Hematopoietic multipotent progenitor cell treated with erythropoietin and hydrocortisone succinate and interleukin-3 and kit ligand, for 4 days (in vitro differentiated cells): ENCODE data around the gene RELA.
A peak's percentile ranks its signal among the peaks of the same experiment; 100 is the strongest.
"Not testable (repeated sequence)": the region's sequence is repeated elsewhere in the genome, so short reads cannot be mapped to it uniquely, and the experiment has no call there.

Source experiments
- DNase-seq: peaks from one replicate; pipeline ENCODE4 v3.0.0-alpha.2; 2015

RELA gene

GRCh38 chr11:65663639-65664200 lies 1.0 kb upstream of the RELA start:
- peak; percentile 54 for DNase-seq

- no peak for DNase-seq
Observed at GRCh38 chr11:65662247-65662798, 393 bp downstream of the RELA start.

DNA sequence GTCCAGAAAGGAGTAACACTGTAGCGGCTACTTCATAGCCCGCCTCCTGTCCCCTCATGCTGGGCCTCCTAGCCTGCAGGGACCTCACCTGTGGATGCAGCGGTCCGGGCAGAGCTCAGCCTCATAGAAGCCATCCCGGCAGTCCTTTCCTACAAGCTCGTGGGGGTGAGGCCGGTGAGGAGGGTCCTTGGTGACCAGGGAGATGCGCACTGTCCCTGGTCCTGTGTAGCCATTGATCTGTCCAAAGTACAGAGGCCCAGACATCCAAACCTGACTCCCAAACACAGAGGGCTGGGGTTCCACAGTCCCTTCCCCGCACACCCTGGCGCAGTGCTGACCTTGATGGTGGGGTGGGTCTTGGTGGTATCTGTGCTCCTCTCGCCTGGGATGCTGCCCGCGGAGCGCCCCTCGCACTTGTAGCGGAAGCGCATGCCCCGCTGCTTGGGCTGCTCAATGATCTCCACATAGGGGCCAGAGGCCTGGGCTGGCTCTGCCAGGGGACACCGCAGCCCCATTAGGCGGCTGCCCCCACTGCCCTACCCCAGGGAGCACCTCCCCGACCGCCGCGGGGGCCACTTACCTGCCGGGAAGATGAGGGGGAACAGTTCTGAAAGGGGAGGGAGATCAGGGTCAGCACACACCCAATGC lies 993 bp downstream of the RELA start:
- no peak for DNase-seq

GRCh38 chr11:65660908-65661307 lies 1.8 kb downstream of the RELA start:
- DNase-seq: not testable (repeated sequence)

- no peak for DNase-seq
Observed at GRCh38 chr11:65660038-65660437, 2.7 kb downstream of the RELA start.

- no peak for DNase-seq
Observed at GRCh38 chr11:65658174-65659021, 4.3 kb downstream of the RELA start.

DNA sequence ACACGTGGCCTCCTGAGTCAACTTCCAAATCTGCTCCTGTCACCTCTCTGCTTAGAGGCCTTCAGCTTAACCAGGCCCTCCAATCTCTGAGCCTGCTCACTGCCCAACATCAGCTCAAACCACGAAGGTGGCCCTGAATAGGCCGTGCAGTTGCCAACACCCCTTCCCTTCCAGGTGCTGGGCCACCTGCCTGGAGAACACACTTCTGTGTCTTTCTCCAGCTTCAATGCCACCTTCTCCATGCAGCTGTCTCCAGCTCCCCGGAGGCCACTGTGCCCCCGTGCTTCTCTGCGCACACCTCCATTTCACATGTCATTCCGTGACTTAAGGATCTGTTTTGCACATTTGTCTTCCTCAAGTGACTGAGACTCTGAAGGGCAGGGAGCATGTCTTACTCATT lies 5.3 kb downstream of the RELA start:
- no peak for DNase-seq

DNA sequence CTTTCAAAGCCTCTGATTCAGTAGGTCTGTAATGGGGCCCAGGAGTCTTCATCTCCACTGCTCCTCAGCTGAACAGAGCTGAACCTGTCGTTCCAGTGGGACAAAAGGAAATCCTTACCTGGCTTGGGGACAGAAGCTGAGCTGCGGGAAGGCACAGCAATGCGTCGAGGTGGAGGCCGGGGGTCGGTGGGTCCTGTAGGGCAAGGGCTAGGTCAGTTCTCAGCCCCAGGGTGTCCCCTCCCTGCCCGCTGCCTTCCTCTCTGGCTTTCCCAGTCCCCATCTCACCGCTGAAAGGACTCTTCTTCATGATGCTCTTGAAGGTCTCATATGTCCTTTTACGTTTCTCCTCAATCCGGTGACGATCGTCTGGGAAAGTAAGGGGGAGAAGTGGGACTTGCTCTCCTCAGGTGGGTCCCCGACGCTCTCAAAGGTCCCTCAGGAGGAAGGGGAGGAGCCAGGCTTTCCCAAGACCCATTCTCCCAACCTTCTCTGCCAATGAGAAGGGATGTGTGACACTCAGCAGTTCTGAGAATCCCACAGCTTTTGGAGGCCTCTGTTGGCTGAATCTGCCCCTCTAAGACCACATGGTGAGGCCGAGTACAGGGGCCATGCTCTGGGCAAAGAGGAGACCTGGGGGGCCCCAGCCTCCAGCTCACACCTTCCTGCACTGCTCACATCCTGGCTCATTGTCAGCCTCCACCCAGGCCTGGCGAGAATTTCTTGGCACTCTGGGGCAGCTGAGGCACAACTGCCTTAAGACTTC lies 7.0 kb downstream of the RELA start:
- no peak for DNase-seq

GRCh38 chr11:65654375-65655349 lies 8.1 kb downstream of the RELA start:
- no peak for DNase-seq

DNA sequence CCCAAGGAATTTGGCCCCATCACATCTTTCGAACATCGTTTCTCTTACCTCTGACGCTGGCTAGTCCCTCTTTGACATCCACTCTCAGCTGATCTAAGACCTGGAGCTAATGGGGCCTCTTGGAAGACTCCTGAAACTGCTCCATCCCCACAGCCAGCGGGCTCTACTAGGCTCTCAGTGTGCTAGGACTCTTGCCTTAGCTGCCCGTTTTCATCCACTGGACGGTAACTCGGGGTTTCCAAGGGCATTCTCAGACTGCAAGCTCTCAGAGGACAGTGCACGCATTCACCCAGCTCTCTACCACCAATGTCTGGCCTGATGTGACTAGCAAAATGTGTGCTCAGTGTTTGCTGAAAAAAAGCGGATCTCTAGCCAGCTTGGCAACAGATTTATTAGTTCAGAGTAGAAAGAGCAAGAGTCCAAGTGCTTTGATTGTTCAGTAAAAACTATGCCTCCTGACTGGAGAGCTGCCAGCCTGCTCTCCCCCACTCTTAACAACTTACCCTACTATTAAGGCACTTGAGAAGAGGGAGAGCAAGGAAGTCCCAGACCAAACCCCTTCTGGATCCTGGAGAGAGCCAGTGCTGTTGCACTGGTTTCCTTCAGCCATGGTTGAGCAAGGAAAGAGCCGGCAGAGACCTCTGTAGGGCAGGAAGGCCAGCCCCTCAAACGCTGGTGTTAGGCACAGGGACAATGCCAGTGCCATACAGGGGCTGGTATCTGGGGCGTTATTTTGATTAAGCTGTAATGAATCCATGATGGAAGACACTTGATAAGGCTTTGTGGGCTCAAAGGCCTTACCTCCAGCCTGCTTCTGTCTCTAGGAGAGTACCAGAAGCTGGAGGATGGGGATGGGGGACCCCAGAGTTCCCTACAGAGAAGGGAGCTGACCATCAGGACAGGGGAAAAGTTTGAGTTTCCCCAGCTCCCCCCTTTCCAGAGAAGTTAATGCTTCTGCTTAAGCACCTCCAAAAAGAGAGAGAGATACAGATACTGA lies 9.2 kb downstream of the RELA start:
- DNase-seq: no peak

DNA sequence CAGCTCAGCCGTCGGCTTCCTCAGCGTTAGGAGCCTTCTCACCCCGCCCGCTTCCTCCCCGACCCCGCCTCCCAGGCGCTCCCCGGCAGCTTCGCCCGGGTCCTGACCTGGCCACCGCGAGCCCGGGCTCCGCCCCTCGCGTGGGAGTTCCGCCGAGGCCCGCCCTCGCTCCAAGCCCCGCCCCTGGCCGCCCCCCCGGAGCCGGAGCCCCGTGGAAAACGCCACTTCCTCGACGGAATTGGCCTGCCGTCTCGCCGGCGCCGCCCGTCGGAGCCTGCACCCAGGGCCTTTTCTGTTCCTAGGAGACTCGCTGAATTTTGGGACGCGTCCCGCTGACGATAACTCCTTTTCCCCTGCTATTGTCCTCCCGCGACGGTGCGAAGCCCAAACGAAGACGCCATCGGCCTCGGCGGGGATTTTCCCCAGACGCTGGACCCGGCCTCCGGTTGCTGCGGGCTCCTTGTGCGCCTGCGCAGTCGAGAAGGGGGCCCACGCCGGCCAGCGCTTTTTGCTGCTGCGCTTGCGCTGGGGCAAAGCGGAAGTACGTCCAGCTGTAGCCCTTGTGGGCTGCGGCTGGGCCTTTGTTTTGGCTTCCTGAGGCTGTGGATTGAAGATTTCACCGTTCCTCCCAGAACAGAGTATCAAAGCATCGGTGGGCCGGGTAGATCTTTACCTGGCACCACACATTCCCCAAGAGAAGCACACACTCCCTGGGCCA lies 10.0 kb downstream of the RELA start:
- peak; percentile 97 for DNase-seq

- DNase-seq: peak; percentile 69
Observed at GRCh38 chr11:65651589-65652510, 10.9 kb downstream of the RELA start.

GRCh38 chr11:65651339-65651588 lies 11.5 kb downstream of the RELA start:
- DNase-seq: no peak

- no peak for DNase-seq
Observed at GRCh38 chr11:65650547-65651338, 12.0 kb downstream of the RELA start.

GRCh38 chr11:65649656-65650546 lies 12.8 kb downstream of the RELA start:
- DNase-seq: no peak

DNA sequence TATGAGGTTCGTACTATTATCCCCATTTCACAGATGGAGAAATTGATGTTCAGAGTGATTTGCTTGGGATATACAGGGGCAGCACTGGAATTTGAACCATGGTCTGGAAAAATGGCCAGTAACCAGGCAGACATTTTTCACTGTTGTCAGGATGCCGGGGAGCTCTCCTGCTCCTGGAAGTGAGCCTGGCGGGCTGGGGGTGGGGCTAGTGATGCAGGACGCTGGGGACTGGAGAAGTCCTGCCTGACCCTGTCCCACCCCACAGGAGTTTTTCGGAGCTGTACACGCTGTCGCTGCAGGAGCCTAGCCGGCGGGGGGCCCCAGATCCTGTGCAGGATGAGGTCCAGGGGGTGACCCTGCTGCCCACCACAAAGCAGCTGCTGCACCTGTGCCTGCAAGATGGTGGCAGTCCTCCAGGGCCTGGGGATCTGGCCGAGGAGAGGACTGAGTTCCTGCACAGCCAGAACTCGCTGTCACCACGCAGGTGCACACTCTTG lies 13.7 kb downstream of the RELA start:
- DNase-seq: no peak
